GM06990 (cell line): ENCODE results near the gene SMLR1.

ENCODE experiments used
- DNase-seq: peaks from one replicate; pipeline ENCODE4 v3.0.0-alpha.2; 2011; ENCODE audit not compliant: insufficient read length; ENCODE audit errors: extremely low read depth
- H3K27me3 ChIP-seq: replicated peaks from 2 replicates; pipeline ENCODE4 v1.6.0; 2011; ENCODE audit warnings: low read length; ENCODE audit not compliant: control insufficient read depth, insufficient read depth
- H3K36me3 ChIP-seq: 2 replicates; pipeline ENCODE4 v1.5.1; 2011; ENCODE audit warnings: low read length; ENCODE audit not compliant: control insufficient read depth, insufficient read depth
- H3K4me3 ChIP-seq: replicated peaks from 2 replicates; pipeline ENCODE4 v1.5.1; 2011; ENCODE audit warnings: low read depth, mild to moderate bottlenecking, control low read depth, low read length
- CTCF ChIP-seq: IDR thresholded peaks from 2 replicates; pipeline ENCODE4 v1.5.1; 2011; ENCODE audit warnings: low read length, control low read depth, mild to moderate bottlenecking, inconsistent platforms; ENCODE audit not compliant: insufficient read depth, poor library complexity, severe bottlenecking

Gene SMLR1

GRCh38 chr6:130882370-130882769 is 55.2 kb downstream of the SMLR1 start:
- no peaks in the 10 kb centered on the region for H3K36me3 ChIP-seq
- TF ChIP-seq CTCF: no peak
- no peaks in the 10 kb centered on the region for H3K27me3 ChIP-seq
- DNase-seq: no peak
- H3K4me3 ChIP-seq: no peak overlapping the region

GRCh38 chr6:130885392-130886192 is 58.4 kb downstream of the SMLR1 start:
- H3K27me3 ChIP-seq: no peaks in the 10 kb centered on the region
- peak; percentile 71 for TF ChIP-seq CTCF
- no peak overlapping the region for H3K4me3 ChIP-seq
- DNase-seq: no peak
- no peaks in the 10 kb centered on the region for H3K36me3 ChIP-seq
